GM12865 (cell line): ENCODE results near the gene DCDC1.

Experiments
- DNase-seq: peaks from one replicate; pipeline ENCODE4 v3.0.0; 2010; ENCODE audit warnings: low read depth
- H3K4me3 ChIP-seq: 2 replicates; pipeline ENCODE4 v1.5.1; 2011; ENCODE audit warnings: mild to moderate bottlenecking, low read depth, low read length, control low read depth
- TF ChIP-seq, protein P1 (sequence below): IDR thresholded peaks from 2 replicates; pipeline ENCODE4 v1.5.1; 2011; ENCODE audit warnings: low read length, control low read depth, low read depth, inconsistent platforms; ENCODE audit not compliant: insufficient read depth; ENCODE audit errors: missing control alignments

Gene DCDC1

DNA sequence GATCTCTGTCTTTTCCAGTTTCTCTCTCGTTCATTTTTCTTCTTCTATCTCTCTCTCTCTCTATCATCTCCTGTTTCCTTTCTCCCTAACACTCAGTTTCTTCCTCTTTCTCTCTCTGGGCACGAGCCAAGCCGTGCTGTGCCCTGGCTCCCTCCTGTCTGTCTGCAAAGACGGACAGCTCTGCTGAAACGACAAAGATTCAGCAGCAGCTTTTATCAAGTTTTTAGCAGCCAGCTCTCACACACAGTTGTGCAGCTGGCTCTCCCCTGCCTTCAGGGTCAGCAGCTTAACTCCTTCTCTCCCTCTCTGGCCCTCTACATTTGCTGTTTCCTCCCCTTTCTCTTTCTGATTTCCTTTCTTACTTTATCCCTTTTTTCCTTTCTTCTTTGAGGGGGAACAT, 431.4 kb downstream of the DCDC1 start:
- TF ChIP-seq, protein P1, sequence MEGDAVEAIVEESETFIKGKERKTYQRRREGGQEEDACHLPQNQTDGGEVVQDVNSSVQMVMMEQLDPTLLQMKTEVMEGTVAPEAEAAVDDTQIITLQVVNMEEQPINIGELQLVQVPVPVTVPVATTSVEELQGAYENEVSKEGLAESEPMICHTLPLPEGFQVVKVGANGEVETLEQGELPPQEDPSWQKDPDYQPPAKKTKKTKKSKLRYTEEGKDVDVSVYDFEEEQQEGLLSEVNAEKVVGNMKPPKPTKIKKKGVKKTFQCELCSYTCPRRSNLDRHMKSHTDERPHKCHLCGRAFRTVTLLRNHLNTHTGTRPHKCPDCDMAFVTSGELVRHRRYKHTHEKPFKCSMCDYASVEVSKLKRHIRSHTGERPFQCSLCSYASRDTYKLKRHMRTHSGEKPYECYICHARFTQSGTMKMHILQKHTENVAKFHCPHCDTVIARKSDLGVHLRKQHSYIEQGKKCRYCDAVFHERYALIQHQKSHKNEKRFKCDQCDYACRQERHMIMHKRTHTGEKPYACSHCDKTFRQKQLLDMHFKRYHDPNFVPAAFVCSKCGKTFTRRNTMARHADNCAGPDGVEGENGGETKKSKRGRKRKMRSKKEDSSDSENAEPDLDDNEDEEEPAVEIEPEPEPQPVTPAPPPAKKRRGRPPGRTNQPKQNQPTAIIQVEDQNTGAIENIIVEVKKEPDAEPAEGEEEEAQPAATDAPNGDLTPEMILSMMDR, result no peak
- no peak overlapping the region for H3K4me3 ChIP-seq
- no peak for DNase-seq

DNA sequence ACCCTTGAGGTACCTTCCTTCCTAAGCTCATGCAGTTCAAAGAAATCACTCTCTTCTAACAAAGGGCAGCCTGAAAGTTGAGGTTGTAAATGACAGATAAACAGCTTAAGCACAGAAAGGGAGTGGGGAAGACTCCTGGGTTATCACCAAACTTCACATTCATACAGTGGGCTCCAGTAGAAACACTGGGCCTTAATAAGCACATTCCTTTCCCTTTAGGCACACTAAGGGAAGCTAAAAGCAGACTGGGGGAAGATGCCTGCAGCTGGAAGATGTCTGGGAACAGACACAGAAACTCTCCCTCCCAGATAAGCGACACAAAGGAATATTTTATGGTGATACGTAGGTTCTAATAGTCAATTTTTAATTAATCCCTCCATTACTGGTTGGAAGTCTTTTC, 433.0 kb downstream of the DCDC1 start:
- no peak for DNase-seq
- no peak overlapping the region for H3K4me3 ChIP-seq
- TF ChIP-seq, protein P1, result no peak

DNA sequence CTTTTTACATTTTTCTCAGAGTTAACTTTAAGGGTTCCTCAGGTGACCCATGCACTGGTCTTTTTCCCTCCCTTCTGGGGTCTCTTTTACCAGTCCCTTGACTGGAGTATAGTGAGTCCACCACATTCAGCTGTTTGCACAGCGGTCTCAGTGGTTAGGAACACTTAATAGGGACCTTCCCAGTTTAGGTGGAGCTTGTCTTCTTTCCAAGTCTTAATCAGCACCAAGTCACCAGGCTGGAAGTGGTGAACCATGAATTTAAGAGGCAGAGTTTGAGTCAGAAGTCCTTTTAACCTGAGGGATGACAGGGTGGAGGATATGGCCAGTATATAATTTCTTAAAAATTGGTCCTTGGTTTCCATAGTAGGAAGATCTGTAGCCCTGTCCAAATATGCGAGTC, 433.7 kb downstream of the DCDC1 start:
- TF ChIP-seq, protein P1, result no peak
- no peak for DNase-seq
- no peak overlapping the region for H3K4me3 ChIP-seq

DNA sequence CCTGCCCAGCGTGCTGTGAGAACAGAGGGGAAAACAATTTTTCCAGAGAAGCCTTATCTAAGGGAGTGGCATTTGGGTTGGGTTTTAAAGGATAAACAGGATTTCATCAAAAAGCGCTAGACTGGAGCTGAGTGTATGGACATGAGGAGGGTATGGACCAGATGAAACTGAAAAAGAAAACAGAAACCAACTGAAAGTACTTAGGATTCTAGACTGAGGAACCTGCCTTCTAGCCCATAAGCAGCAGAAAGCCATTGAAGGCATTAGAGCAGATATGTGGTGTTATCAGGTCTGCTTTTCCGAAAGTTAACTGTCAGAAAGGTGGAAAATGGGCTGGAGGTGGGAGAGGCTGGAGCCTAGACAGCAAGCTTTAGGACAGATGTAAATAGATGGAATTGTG, 443.4 kb downstream of the DCDC1 start:
- DNase-seq, result no peak
- TF ChIP-seq, protein P1, result no peak
- no peak overlapping the region for H3K4me3 ChIP-seq

DNA sequence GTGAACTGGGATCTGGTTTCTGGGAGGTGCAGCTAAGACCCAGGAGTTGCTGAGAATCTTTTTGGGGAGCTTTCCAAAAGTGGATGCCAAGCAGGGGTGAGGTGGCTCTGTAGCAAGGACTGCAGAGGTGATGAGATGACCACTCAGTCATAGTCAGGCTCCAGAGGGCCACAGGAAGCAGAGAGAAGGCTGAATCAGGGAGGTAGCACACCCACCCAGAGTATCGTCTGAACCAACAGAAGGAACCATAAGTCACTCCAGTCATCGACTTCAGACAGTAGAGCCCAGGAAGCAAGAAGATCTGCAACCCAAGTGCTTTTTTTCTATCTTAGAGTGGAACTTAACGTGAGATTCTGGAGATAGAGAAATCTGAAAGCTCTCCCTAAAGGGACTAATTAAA, 447.7 kb downstream of the DCDC1 start:
- DNase-seq, result no peak
- TF ChIP-seq, protein P1, result no peak
- no peak overlapping the region for H3K4me3 ChIP-seq

DNA sequence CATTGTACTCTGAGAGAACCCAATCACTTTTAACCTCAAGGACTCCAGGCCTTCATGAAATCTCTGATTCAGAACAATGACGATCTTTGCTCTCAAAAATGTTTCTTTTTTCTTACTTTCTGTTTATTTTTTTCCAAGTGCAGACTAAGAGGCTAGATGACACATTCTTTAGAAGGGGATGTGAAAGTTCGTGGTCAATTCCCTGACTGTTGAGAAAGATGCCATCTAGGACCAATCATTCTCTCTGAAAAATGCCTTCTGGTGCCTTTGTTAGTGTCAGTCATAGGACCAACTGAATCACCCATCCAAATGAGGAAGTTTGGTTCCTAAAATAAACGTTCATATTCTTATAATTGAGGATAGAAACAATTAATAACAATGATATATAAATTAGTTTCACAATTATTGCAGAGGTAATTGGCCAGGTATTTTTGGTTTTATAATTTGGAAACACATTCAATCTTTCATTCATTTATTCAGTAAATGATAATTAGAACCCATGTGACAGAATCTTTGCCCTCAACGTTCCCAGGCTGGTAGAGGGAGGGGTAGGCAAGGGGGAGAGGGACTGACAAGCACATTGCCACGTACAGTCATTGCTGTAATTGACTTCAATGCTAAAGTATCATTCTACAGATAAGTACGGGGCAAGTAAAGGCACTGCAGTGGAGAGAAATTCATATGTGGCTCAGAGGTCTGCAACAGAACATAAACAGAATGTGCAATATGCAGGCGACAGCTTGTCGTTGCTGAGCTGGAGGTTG, 450.0 kb downstream of the DCDC1 start:
- no peak overlapping the region for H3K4me3 ChIP-seq
- DNase-seq, result no peak
- TF ChIP-seq, protein P1, result no peak
